HG02763 (cell line): ENCODE measurements around the gene CUL3.
"Not testable (repeated sequence)": the region's sequence is repeated elsewhere in the genome, so short reads cannot be mapped to it uniquely, and the experiment has no call there.

Source experiments
- ATAC-seq: cut with Tn5 transposase; IDR thresholded peaks from one replicate; pipeline ENCODE4 v1.9.1; 2021; ENCODE audit warnings: mild to moderate bottlenecking, moderate library complexity; ENCODE audit not compliant: unreplicated experiment

CUL3 gene

GRCh38 chr2:224583033-224583432 lies 2.1 kb downstream of the CUL3 start:
- ATAC-seq = not testable (repeated sequence)

GRCh38 chr2:224580248-224580647 lies 4.9 kb downstream of the CUL3 start:
- no peak for ATAC-seq

GRCh38 chr2:224579411-224579810 lies 5.8 kb downstream of the CUL3 start:
- no peak for ATAC-seq

GRCh38 chr2:224577541-224577940 lies 7.6 kb downstream of the CUL3 start:
- no peak for ATAC-seq

GRCh38 chr2:224576088-224576715 lies 9.0 kb downstream of the CUL3 start:
- ATAC-seq = peak; percentile 73

GRCh38 chr2:224574423-224575084 lies 10.6 kb downstream of the CUL3 start:
- ATAC-seq = no peak

- ATAC-seq = no peak
Measured at GRCh38 chr2:224573724-224574123, 11.4 kb downstream of the CUL3 start.

GRCh38 chr2:224572338-224572737 lies 12.8 kb downstream of the CUL3 start:
- no peak for ATAC-seq

GRCh38 chr2:224570328-224570993 lies 14.7 kb downstream of the CUL3 start:
- ATAC-seq = no peak

GRCh38 chr2:224569654-224570053 lies 15.5 kb downstream of the CUL3 start:
- no peak for ATAC-seq

GRCh38 chr2:224565452-224566035 lies 19.6 kb downstream of the CUL3 start:
- no peak for ATAC-seq

- no peak for ATAC-seq
Measured at GRCh38 chr2:224563537-224563936, 21.6 kb downstream of the CUL3 start.

GRCh38 chr2:224562831-224563230 lies 22.3 kb downstream of the CUL3 start:
- no peak for ATAC-seq

GRCh38 chr2:224561234-224562005 lies 23.7 kb downstream of the CUL3 start:
- ATAC-seq = no peak

- ATAC-seq = no peak
Measured at GRCh38 chr2:224560549-224560948, 24.6 kb downstream of the CUL3 start.

- ATAC-seq = no peak
Measured at GRCh38 chr2:224557610-224558009, 27.6 kb downstream of the CUL3 start.

GRCh38 chr2:224556381-224556780 lies 28.8 kb downstream of the CUL3 start:
- ATAC-seq = no peak

GRCh38 chr2:224555823-224556366 lies 29.3 kb downstream of the CUL3 start:
- ATAC-seq = no peak

GRCh38 chr2:224552771-224553170 lies 32.4 kb downstream of the CUL3 start:
- ATAC-seq = no peak

GRCh38 chr2:224551693-224552092 lies 33.5 kb downstream of the CUL3 start:
- ATAC-seq = no peak

- no peak for ATAC-seq
Measured at GRCh38 chr2:224546926-224547325, 38.2 kb downstream of the CUL3 start.
